Fibroblast of gingiva (primary cell): ENCODE measurements around the gene ZNF555.
"Not testable (repeated sequence)": the region's sequence is repeated elsewhere in the genome, so short reads cannot be mapped to it uniquely, and the experiment has no call there.

Experiments used
- DNase-seq: peaks from one replicate; pipeline ENCODE4 v3.0.0-alpha.2; 2011; ENCODE audit warnings: low read depth

ZNF555 gene

DNA sequence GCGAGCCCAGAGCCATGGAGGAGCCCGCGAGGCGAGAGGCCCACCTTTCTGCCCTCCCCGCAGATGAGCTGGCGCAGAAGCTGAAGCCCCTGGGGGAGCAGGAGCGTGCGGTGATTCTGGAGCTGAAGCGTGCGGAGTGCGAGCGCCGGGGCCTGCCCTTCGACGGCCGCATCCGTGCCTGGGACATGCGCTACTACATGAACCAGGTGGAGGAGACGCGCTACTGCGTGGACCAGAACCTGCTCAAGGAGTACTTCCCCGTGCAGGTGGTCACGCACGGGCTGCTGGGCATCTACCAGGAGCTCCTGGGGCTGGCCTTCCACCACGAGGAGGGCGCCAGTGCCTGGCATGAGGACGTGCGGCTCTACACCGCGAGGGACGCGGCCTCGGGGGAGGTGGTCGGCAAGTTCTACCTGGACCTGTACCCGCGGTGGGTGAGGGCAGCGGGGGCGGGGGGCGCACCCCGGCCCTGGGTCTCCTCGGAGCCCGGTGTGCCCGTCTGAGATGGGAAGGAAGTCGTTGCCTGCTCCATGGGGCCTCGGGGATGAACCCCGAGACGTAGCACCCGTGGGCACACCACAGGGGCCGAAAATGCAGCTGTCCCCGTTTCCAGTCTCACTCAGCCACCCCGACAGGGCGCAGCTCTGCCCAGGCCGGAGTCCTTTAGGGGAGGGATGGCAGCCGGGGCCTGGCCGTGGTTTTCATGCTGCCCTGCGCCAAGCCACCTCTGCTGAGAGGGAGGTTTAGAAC is 33.7 kb upstream of the ZNF555 start:
- DNase-seq = no peak

DNA sequence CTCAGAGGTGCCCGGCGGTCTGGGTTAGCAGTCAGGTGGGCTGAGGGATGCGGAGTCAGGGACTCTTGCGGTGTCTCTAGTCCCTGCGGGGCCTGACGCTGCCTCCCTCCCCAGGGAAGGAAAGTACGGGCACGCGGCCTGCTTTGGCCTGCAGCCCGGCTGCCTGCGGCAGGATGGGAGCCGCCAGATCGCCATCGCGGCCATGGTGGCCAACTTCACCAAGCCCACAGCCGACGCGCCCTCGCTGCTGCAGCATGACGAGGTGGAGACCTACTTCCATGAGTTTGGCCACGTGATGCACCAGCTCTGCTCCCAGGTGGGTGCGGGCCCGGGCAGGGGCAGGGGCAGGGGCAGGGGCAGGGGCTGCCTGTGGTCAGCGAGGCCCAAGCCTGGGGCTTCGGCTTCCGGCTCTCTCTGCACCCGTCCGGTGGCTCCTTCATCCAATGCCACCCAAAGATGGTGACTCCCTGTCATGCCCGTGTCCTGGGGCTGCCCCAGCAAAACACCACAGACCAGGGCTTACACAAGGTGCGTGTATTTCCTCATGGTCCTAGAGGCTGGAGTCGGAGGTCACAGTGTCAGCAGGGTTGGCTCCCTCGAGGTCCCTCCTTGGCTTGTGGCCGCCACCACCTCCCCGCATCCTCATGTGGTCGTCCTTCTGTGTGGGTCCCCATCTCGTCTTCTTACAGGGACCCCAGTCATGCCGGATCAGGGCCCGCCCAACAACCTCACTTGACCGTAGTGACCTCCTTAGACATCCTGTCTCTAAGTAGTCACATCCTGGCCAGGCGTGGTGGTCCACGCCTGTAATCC is 32.9 kb upstream of the ZNF555 start:
- DNase-seq = no peak

DNA sequence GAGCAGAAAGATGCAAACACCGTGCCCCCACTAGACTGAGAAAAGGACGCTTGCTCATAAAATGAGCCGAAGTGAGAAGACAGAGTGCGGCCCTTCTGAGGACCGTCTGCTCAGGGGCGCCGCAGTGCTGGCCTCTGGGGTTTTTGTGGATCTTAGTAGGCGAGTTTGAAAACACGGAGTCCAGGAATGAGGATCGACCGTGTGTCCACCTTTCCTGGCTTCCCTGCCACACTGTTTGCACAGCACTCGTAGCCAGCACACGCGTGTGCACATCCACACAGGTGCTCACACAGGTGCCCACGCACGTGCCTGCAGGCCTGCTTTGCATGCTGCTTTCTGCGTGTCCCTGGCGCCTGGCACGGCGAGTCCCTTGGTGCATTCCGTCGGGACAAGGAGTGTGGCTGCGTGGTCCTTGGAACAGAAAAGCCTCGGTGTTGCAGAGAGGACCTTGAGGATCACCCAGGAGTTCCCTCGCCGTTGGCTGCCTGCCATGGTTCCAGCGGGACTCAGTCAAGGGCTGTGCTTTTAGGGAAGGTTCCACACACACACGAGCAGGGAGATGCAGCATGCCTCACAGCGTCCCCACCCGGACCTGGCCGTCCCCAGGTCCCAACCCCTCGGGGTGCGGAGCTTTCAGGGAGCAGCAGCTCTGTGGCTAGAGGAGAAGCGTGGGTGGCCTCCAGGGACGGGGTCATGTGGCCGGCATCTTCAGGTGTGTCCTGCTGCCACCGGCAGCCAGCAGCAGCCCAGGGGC is 31.7 kb upstream of the ZNF555 start:
- DNase-seq = no peak

DNA sequence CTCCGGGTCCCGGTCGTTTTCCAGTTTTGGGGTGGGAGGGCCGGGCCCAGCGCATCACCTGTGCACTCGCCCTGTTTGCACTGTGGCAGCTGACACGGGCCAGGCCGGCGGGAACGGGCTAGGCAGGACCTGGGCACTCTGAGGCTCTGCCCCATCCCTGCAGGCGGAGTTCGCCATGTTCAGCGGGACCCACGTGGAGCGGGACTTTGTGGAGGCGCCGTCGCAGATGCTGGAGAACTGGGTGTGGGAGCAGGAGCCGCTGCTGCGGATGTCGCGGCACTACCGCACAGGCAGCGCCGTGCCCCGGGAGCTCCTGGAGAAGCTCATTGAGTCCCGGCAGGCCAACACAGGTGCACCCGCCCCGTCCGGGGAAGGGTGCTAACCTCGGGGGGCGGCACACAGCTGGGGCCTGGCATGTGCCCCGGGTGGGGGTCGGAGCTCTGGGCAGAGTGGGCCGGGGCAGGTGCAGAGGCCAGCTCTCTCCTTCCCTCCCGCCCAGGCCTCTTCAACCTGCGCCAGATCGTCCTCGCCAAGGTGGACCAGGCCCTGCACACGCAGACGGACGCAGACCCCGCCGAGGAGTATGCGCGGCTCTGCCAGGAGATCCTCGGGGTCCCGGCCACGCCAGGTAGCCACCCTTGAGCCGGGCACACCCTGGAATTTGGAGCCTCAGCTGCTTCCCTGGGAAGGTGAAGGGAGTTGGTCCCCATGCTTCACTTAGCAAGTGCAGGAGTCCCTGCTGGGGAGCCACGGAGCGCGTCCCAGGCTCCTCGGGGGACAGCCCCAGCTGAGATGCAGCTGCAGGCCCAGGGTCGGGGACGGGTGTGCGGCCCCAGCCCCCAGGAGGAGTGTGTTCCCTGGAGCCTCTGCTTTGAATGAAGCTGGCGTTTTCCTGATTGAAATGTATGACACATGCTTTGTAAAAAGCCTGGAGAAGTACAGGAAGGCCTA is 30.9 kb upstream of the ZNF555 start:
- no peak for DNase-seq

DNA sequence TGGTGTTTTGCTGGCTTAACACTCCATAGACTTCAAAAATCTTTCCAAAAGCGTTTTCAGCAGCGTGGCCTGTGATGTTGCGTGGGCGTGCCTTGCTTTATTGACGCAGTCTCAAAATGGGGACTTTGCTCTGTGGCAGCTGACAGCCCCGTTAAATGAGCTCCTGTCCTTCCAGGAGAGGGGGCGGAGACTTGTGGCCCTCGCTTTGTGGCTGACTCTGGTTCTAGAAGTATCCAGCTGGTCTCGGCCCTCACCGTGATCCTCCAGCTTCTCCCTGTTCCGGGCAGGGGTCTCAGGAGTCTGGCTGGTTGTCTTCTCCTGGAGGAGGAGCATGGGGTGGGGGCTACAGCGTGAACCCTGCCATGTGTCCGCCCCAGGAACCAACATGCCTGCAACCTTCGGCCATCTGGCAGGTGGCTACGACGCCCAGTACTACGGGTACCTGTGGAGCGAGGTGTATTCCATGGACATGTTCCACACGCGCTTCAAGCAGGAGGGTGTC is 30.0 kb upstream of the ZNF555 start:
- no peak for DNase-seq

DNA sequence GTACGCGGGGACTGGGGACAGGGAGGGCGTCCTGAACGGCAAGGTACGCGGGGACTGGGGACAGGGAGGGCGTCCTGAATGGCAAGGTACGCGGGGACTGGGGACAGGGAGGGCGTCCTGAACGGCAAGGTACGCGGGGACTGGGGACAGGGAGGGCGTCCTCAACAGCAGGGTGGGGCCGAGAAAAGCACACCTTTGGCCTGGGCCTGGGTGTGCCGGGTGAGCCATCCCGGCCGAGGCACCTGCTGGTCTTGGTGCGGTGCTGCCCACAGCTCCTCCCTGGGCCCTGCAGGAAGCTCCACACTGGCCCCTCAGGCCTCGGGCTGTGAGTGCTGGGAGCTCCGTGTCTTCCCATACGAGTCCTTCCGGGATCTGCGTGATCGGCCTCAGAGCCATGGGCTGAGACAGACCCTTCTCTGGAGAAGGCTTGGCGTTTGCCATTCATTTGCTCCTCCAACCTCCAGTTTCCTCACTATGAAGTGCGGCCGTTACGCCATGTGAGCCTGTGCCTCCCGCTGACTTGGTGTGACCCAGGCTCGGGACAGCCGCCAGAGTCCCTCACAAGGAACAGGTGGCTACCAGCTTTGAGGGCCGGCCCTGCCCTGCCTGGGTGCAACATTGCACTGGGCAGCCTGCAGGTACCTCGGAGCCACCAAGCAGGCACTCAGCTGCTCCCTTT is 29.4 kb upstream of the ZNF555 start:
- DNase-seq = no peak

DNA sequence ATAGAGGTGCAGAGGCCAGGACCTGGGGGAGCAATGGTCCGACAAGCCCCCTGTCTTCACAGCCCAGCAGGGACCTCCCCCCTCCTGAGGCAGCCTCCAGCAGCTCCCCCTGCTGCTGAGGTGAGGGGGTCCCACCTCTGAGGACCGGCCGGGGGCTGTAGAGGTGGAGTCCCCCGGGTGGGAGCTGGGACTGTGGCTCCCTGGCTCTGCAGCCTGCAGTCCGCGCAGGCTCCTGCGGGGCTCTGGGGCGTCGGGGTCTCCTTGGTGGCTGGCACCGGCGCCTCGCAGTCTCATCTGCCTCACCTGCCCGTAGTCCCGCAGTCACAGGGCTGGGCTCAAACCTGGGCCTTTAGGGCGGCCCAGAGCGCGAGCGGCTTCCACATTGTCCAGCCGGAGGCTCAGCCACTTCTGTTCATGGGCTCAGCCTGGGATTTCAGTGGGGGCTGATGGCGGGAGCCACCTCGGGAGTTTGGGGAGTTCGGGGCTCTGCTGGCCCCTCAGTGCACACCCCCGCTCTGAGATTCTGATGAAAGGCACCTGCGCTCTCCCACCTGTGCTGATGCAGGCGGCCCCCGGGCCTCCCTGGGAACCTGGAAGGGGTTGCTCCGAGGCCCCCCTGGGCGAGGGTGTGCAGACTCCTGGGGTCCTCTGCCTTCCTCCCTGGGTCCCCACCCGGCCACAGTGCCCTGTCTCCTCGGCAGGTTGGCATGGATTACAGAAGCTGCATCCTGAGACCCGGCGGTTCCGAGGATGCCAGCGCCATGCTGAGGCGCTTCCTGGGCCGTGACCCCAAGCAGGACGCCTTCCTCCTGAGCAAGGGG is 28.7 kb upstream of the ZNF555 start:
- DNase-seq = no peak

DNA sequence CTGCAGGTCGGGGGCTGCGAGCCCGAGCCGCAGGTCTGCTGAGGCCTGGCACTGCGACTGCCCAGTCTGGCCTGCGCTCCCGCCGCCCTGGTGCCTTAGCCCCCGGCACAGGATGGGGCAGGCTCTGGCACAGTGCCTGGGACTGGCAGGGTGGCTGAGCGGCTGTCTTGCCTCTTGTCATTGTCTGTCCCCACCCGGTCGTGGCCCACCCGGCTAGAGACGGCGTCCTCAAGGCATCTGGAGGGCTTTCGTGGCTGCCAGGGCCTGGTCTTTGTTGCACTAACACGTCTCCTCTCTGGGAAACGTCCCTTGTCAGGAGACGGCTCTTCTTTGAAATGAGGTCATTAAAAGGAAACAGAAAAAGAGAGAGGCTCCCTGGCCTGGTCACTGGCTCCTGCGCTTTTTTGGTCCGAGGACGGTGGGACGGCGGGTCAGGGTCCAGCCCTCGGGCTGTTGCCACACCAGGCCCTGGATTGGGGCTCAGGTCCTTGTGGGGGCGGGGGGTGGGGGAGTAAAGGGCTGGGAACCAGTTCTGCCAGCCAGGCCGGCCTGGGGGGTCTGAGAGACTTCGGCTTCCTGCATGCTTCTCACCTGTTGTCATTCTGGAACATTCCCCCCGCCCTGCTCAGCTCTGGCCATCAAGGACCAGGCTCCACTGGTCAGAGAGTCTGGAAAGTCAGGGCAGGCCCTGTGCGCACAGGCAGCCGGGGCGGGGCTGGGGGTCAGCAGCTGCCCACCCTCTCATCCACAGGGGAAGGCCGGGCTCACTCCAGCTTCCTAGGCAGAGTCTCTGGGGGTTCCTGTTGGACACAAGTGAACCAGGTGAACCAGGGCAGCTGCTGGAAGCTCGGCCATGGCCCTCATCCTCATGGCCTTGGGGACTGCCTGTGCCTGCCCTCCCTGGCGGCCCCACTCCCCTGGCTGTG is 27.8 kb upstream of the ZNF555 start:
- no peak for DNase-seq

DNA sequence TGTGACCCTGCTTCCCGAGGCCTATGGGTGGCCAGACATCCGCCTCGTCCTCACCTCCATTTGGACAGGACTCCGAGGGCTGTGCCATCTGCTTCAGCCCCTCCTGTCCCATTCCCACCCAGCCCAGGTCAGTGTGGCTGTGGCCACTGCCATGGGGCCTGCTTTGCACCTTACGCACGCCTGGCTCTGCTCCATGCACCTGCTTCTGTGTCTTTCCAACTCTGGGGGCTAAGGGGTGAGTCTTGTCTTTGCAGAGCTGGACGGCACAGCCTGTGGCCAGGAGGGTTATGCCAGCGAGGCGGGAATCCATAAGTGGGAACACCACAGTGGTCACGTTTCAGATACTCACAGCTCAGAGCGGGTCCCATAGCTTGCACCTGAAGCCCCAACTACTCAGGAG is 26.8 kb upstream of the ZNF555 start:
- DNase-seq = no peak

DNA sequence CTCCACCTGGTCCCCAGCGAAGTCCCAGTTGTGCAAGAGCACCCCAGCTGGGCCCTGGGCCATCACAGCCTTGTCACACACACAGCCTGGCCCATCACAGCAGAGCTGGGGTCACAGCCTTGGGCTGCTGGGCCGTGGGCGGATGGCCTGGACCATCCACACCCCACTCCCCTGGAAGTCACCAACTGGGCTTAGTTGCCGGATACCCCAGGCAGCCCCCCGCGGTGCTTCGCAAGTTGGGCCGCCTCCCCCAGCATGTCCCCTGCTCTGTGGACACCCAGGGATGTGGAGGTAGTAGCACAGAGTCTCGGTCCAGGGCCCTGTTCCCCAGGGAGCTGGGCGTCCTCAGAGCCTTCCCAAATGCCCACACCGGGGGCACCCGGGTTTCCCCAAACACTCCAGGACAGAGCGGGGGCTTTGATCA is 26.1 kb upstream of the ZNF555 start:
- no peak for DNase-seq

DNA sequence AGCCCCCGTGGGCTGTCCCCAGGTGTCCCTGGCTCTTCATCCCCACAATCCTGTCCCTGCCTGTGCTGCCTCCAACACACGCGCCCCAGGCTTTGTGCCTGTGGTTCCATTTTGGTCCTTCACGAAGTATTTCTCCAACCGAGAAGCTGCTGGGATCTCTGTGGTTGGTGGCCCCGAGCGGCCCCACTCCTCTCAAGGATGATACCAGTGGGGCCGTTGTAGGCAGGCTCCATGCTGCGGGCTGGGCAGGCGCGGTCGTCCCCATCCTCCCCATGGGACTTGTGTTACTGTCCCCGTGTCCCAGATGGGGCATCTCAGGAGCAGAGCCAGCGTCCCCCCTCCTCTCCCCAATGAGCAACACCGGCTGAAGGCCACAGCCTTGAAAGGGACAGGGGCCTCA is 25.4 kb upstream of the ZNF555 start:
- DNase-seq = no peak

DNA sequence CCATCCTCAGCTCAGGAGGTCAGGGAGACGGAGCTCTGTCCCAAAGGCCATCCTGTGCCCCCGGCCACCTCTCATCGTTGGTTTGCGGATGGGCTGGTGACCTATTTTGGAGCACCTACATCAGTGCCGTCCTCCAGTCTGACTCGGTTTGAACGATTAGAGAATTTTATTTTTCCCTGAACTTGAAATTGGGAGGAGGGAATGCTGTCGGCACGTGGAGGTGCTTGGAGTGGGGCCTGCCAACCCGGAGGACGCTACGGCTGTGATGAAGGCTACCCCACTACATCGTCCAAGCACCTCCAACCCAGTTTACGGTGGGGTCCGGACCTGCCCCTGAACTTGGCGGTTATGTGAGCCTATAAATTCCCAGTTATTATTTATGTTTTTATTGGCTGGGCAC is 24.6 kb upstream of the ZNF555 start:
- no peak for DNase-seq

DNA sequence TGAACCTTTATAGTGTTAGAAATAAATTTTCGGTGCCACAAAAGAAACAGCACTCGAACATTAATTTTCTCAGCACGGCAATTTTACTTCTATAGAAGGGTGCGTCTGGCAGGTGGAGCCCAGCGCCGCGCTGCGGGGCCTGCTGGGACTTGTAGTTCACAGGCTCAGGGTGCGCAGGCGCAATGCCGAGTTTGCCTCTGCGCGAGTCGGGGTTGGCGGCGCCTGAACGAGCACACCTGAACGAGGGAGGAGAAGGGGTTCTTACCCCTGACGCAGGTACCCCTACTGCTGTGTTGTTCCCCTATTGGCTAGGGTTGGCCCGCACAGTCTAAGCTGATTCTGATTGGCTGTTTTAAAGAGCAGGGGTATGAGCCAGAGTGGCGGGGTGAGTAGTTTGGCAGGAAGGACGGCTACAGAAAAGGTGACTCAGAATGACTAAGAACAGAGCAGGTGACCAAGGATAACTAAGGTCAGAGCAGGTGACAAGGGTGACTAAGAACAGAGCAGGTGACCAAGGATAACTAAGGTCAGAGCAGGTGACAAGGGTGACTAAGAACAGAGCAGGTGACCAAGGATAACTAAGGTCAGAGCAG is 23.9 kb upstream of the ZNF555 start:
- not testable (repeated sequence) for DNase-seq

DNA sequence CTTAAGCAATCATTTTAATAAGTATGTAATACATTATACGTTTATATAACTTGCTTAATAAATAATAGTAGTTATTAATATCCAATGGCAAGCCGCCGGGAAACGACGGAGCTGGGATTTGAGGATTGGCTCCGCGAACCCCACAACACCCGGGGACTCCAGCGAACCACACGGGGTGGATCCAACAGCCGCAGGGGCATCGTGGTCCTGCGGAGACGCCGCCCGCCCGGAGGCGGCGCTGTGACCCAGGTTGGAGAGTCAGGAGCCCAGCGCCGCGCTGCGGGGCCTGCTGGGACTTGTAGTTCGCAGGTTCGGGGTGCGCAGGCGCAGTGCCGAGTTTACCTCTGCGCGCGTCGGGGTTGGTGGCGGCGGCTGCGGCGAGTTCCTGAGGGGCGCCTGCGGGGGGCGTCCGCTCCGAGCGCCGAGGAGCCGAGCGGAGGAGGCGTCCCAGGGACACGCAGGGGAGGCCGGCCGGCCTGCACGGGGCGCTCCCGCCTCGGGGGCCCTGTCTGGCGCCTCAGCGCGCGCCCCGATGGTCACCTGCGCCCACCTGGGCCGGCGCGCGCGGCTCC is 21.6 kb upstream of the ZNF555 start, which contains the start of gene ZNF554:
TSS of gene ZNF554 (plus strand) at position 329 of the 572 bp plus-strand sequence. CDS start at position 533, 204 bp downstream.
- DNase-seq = peak; percentile 94

DNA sequence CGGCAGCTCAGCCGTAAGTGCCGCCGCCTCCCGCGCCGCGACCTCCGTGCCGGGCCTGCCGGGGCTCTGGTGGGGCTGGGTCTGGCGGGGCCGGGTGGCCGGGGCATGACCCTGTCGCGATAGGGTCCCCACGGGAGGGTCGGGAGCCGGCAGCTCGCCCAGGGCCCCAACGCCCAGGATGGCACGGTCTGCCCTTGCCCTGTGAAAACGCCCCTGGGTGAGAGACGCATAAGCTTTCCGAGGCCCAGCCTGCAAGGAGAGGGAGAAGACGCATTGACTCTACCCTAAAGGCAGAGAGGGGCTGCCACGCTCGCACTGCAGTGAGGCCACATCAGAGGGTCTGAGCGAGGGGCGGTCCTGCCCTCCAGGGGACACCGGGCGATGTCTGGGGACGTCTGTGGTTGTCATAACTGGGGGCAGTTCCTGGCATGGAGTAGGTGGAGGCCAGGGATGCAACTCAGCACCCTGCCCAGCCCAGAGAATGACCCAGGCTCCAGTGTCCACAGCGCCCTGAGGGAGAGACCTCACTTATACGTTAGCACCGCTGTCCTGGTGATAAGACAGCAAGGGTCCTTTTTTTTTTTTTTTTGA is 21.1 kb upstream of the ZNF555 start:
- no peak for DNase-seq

DNA sequence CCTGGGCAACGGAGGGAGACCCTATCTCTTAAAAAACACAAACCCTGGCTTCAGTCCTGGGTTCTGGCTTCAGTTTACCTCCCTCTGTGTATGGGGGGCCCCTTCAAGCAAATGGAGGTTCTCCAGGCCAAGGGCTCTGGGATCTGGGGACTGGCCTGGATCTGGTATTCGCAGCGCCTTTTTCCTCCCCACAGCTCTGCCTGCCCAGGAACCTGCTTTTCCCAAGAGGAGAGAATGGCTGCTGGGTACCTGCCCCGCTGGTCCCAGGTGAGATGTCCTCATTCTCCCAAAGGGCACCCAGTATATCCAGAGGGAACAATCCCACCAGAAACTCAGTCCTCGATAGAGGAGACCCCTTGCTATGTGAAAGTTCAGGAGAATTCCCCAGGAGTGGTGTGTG is 18.4 kb upstream of the ZNF555 start:
- no peak for DNase-seq

DNA sequence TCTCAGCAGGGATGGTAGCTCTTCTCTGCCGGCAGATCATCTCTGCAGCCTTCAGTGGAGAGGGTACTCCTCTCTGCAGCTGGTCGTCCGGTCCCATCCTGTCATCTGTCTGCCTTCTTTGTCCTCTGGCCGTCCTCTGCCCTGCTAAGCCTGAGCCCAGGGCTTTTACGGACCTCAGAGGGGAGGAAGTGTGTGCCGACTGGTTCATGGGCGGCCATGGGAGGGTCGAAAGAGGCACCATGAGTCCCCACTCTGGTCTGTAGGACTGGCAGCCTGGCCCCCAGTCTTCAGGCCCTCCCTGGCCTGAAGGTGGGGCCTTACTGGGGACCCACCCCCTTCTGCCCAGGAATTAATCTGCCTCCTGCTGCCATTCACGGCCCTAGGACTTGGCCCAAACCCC is 17.6 kb upstream of the ZNF555 start:
- no peak for DNase-seq

DNA sequence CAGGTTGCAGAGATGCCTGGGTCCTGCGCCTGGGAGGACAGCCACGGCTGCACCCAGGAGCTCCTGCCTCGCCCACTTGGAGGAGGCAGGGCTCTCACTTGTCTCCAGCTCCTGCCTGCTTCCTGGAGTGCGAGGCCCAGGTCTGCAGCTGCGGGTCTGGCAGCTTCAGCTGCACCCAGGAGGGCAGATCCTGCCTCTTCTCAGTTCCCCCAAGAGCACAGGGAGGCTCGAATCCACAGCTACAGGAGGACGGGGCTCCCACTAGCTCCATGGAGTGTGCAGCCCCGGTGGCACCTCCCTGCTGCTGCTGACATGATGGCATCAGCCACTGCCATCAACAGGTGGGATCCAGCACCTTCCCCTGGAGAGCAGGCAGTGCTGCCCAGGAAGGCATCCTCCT is 17.1 kb upstream of the ZNF555 start:
- no peak for DNase-seq
